GM12801 (cell line): ENCODE results near the gene TRIM41.

Source experiments
- CTCF ChIP-seq: IDR thresholded peaks from one replicate; pipeline ENCODE4 v1.5.1; 2011; ENCODE audit warnings: control low read depth; ENCODE audit not compliant: insufficient read length; ENCODE audit errors: extremely low read depth

TRIM41 gene

GRCh38 chr5:181186022-181186421, 37.1 kb upstream of the TRIM41 start:
- TF ChIP-seq CTCF, result no peak

- no peak for TF ChIP-seq CTCF
Measured at GRCh38 chr5:181186986-181187499, 36.0 kb upstream of the TRIM41 start.

- TF ChIP-seq CTCF, result no peak
Measured at GRCh38 chr5:181187500-181188213, 35.4 kb upstream of the TRIM41 start.

GRCh38 chr5:181188700-181189362, 34.2 kb upstream of the TRIM41 start:
- TF ChIP-seq CTCF, result no peak

GRCh38 chr5:181189363-181189961, 33.6 kb upstream of the TRIM41 start:
- no peak for TF ChIP-seq CTCF

- TF ChIP-seq CTCF, result no peak
Measured at GRCh38 chr5:181189962-181190710, 32.9 kb upstream of the TRIM41 start.
